Spleen (tissue), 11 donors: ENCODE results near the gene TKTL2. TPM values are rescaled to one million over a fixed set of nuclear protein-coding genes. Genes with fewer than 3 reads are reported as not detected.
A peak's percentile ranks its signal among the peaks of the same experiment; 100 is the strongest.
"Not testable (repeated sequence)": the region's sequence is repeated elsewhere in the genome, so short reads cannot be mapped to it uniquely, and the experiment has no call there.

ENCODE experiments used
- DNase-seq: peaks from one replicate; pipeline ENCODE4 v3.0.0-alpha.2; 2020
- H3K27ac ChIP-seq, 8 donors: fragments of 200-600 bp; sonication (generic) in 7 of 8; 1 replicate in 4 of 8; 2 replicates in 4 of 8; pipeline versions ENCODE4 v1.5.0 to v1.8.0; 2016 to 2021; ENCODE audit warnings: inconsistent platforms in 4 of 8, mild to moderate bottlenecking in 4 of 8, moderate library complexity in 1 of 8
- H3K27me3 ChIP-seq, 7 donors: fragments of 200-600 bp; sonication (generic) in 6 of 7; replicated peaks in 1 of 7; 1 replicate in 4 of 7; 2 replicates in 3 of 7; pipeline versions ENCODE4 v1.5.0 to v1.8.0; 2016 to 2021; ENCODE audit warnings: inconsistent platforms in 3 of 7, mild to moderate bottlenecking in 1 of 7
- H3K36me3 ChIP-seq, 6 donors: fragments of 200-600 bp; sonication (generic) in 5 of 6; 1 replicate in 4 of 6; 2 replicates in 2 of 6; pipeline versions ENCODE4 v1.5.0 to v1.8.0; 2016 to 2021; ENCODE audit warnings: inconsistent platforms in 2 of 6
- H3K4me1 ChIP-seq, 6 donors: fragments of 200-600 bp; sonication (generic) in 5 of 6; 1 replicate in 3 of 6; 2 replicates in 3 of 6; pipeline versions ENCODE4 v1.5.0 to v1.8.0; 2016 to 2021; ENCODE audit warnings: inconsistent platforms in 3 of 6
- H3K4me3 ChIP-seq, 8 donors: fragments of 200-600 bp; sonication (generic) in 7 of 8; 1 replicate in 4 of 8; 2 replicates in 4 of 8; pipeline versions ENCODE4 v1.5.0 to v1.8.0; 2016 to 2021; ENCODE audit warnings: inconsistent platforms in 4 of 8, mild to moderate bottlenecking in 4 of 8, moderate library complexity in 2 of 8
- H3K9me3 ChIP-seq, 8 donors: fragments of 200-600 bp; sonication (generic) in 7 of 8; 1 replicate in 4 of 8; 2 replicates in 4 of 8; pipeline versions ENCODE4 v1.5.0 to v1.8.0; 2016 to 2021; ENCODE audit warnings: inconsistent platforms in 4 of 8
- POLR2A ChIP-seq, 3 donors: fragments of 450-650 bp; IDR thresholded peaks; one replicate each; pipeline ENCODE4 v1.5.1; 2017; ENCODE audit warnings: antibody characterized with exemption in 3 of 3, mild to moderate bottlenecking in 1 of 3
- POLR2AphosphoS5 ChIP-seq, 3 donors: sonication (generic); formaldehyde crosslinking; IDR thresholded peaks; one replicate each; pipeline ENCODE4 v1.5.1; 2017; ENCODE audit warnings: antibody characterized with exemption in 3 of 3
- WGBS, 5 donors: extraction: QIAGEN DNeasy Blood & Tissue Kit in 3 of 5; methylation state at CpG; one replicate each; pipeline versions ENCODE4 v1.1.5 to v1.1.7; 2013 to 2018; 5-methylcytosine and 5-hydroxymethylcytosine counted together
- intact Hi-C: fragments of 100-400 bp; cut with DNase I; formaldehyde crosslinking; loops from one replicate; pipeline ENCODE4 v1.15.0; 2023; ENCODE audit warnings: low total_unique reads
- polyA plus RNA-seq, 3 donors: library from polyadenylated mRNA; stranded (reverse); fragments of 200-250 nt; gene quantifications; one replicate each; pipeline ENCODE4 v1.2.1, GENCODE V29; 2013
- total RNA-seq, 7 donors: library from RNA; depleted of rRNA in 3 of 7; stranded (reverse); fragments of >200 nt in 3 of 7; fragmentation: NEBNext Ultra II Directional in 4 of 7; extraction: Animal tissue kit (Norgen Biotek cat#: 25700) in 4 of 7; gene quantifications; one replicate each; pipeline versions ENCODE4 v1.1.0 to v1.2.1, GENCODE V29; 2016 to 2021
- TF ChIP-seq, protein P1 (sequence below), 11 experiments: fragments of 200-600 bp in 7 of 11; fragments of 450-650 bp in 4 of 11; sonication (generic) in 4 of 11; IDR thresholded peaks in 8 of 11; conservative IDR thresholded peaks in 3 of 11; 1 replicate in 7 of 11; 2 replicates in 4 of 11; pipeline versions ENCODE4 v1.4.0 to v1.8.0; 2016 to 2021; ENCODE audit warnings: antibody characterized with exemption in 11 of 11, inconsistent platforms in 4 of 11, mild to moderate bottlenecking in 1 of 11
- donor health status: healthy with polysubstance abuse.
- donor health status: DM: no; HTN: no; CAD: no; lungs with moderate emphysema.
- donor health status: DM: no; HTN: no; CAD: no.
- donor health status: Bipolar disorder and iron deficiency.
- donor health status: healthy.
- donor health status: DM: no; HTN: no; CAD: no.
- donor health status: DM: yes; HTN: yes; CAD: no.

TKTL2 gene
- total and polyA plus RNA-seq, 10 donors = 0.06 to 0.60 (median 0.35) TPM; not detected in 2

GRCh38 chr4:163448540-163449203 lies 24.9 kb downstream of the TKTL2 start:
- Histone ChIP-seq H3K27me3 (no peaks in the 10 kb centered on the region), H3K27ac (peak overlapping the region in 2 of 8 donors; percentile 16 to 40), H3K36me3 (no peaks in the 10 kb centered on the region), H3K4me1 (no peaks in the 10 kb centered on the region), H3K4me3 (no peak overlapping the region), H3K9me3 (no peaks in the 10 kb centered on the region)
- intact Hi-C loops = no loop called here
- 67 to 75% (median 73%) methylated on average over 6 of the region's 6 CpGs for WGBS, 5 donors
- TF ChIP-seq, protein P1, sequence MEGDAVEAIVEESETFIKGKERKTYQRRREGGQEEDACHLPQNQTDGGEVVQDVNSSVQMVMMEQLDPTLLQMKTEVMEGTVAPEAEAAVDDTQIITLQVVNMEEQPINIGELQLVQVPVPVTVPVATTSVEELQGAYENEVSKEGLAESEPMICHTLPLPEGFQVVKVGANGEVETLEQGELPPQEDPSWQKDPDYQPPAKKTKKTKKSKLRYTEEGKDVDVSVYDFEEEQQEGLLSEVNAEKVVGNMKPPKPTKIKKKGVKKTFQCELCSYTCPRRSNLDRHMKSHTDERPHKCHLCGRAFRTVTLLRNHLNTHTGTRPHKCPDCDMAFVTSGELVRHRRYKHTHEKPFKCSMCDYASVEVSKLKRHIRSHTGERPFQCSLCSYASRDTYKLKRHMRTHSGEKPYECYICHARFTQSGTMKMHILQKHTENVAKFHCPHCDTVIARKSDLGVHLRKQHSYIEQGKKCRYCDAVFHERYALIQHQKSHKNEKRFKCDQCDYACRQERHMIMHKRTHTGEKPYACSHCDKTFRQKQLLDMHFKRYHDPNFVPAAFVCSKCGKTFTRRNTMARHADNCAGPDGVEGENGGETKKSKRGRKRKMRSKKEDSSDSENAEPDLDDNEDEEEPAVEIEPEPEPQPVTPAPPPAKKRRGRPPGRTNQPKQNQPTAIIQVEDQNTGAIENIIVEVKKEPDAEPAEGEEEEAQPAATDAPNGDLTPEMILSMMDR (IDR thresholded peaks at IDR 0.05 in 8 of 11, conservative IDR thresholded peaks at IDR 0.05 in 3 of 11) = no peak
- TF ChIP-seq POLR2A (IDR thresholded peaks at IDR 0.05) (no peak), POLR2AphosphoS5 (IDR thresholded peaks at IDR 0.05) (no peak)
- no peak for DNase-seq

GRCh38 chr4:163447481-163447880 lies 26.1 kb downstream of the TKTL2 start:
- Histone ChIP-seq H3K4me3 (no peak overlapping the region), H3K4me1 (no peaks in the 10 kb centered on the region), H3K9me3 (no peaks in the 10 kb centered on the region), H3K27ac (peak overlapping the region in 4 of 8 donors; percentile 22 to 40 (median 29)), H3K27me3 (no peaks in the 10 kb centered on the region), H3K36me3 (no peaks in the 10 kb centered on the region)
- no peak for DNase-seq
- intact Hi-C loops = no loop called here
- 41 to 64% (median 55%) methylated on average over 1 of the region's 1 CpG for WGBS, 5 donors
- TF ChIP-seq POLR2A (IDR thresholded peaks at IDR 0.05) (no peak), POLR2AphosphoS5 (IDR thresholded peaks at IDR 0.05) (no peak)
- TF ChIP-seq, protein P1 (IDR thresholded peaks at IDR 0.05 in 8 of 11, conservative IDR thresholded peaks at IDR 0.05 in 3 of 11) = no peak

- H3K9me3 ChIP-seq, H3K27me3 ChIP-seq, H3K4me3 ChIP-seq, H3K4me1 ChIP-seq, DNase-seq, intact Hi-C loops, H3K36me3 ChIP-seq: not testable (repeated sequence)
- H3K27ac ChIP-seq = peak overlapping the region in 6 of 8 donors; percentile 6 to 43 (median 24)
- WGBS, 5 donors = 71 to 78% (median 74%) methylated on average over 12 of the region's 12 CpGs
- TF ChIP-seq, protein P1 (IDR thresholded peaks at IDR 0.05 in 8 of 11, conservative IDR thresholded peaks at IDR 0.05 in 3 of 11) = peak in 1 of 11 experiments; percentile 8
- TF ChIP-seq POLR2AphosphoS5 (IDR thresholded peaks at IDR 0.05) = peak in 2 of 3 donors; percentile 30 to 31
Measured at GRCh38 chr4:163447023-163447422, 26.5 kb downstream of the TKTL2 start.

- no peaks in the 10 kb centered on the region for H3K9me3 ChIP-seq
- H3K27me3 ChIP-seq = no peaks in the 10 kb centered on the region
- no peak overlapping the region for H3K27ac ChIP-seq
- WGBS, 5 donors = 82 to 87% (median 84%) methylated on average over 2 of the region's 2 CpGs
- TF ChIP-seq POLR2A (IDR thresholded peaks at IDR 0.05) = no peak
- H3K4me1 ChIP-seq = no peaks in the 10 kb centered on the region
- no peak overlapping the region for H3K4me3 ChIP-seq
- no peaks in the 10 kb centered on the region for H3K36me3 ChIP-seq
- no peak for DNase-seq
- intact Hi-C loops = no loop called here
Measured at GRCh38 chr4:163440040-163440439, 33.5 kb downstream of the TKTL2 start.

Other genes starting within 250 kb of the TKTL2 start
- gene NPY1R, start 141.2 kb downstream of the TKTL2 start, total RNA-seq = 100 to 1,000 TPM in 5 of 7 donors, 10 to 100 TPM in 2; 41.8 to 179 (median 118) TPM
- 10 to 100 TPM; 10.8 to 70.9 (median 39.5) TPM for gene NPY1R, start 141.2 kb downstream of the TKTL2 start, polyA plus RNA-seq
- gene NPY5R, start 129.9 kb downstream of the TKTL2 start, total RNA-seq = 1 to 10 TPM; 3.6 to 8.4 (median 5.4) TPM
- 1 to 10 TPM in 2 of 3 donors, under 1 TPM in 1; 0.77 to 2.3 (median 1.3) TPM for gene NPY5R, start 129.9 kb downstream of the TKTL2 start, polyA plus RNA-seq
- gene TMA16, start 20.9 kb upstream of the TKTL2 start, total RNA-seq = 10 to 100 TPM; 25.8 to 39.0 (median 33.9) TPM
- 10 to 100 TPM; 15.6 to 22.5 (median 19.4) TPM for gene TMA16, start 20.9 kb upstream of the TKTL2 start, polyA plus RNA-seq